GM04503 (cell line): ENCODE measurements around the gene ZCCHC24.

Experiments
- DNase-seq: peaks from one replicate; pipeline ENCODE4 v3.0.0-alpha.2; 2012; ENCODE audit warnings: low read depth

ZCCHC24 gene

DNA sequence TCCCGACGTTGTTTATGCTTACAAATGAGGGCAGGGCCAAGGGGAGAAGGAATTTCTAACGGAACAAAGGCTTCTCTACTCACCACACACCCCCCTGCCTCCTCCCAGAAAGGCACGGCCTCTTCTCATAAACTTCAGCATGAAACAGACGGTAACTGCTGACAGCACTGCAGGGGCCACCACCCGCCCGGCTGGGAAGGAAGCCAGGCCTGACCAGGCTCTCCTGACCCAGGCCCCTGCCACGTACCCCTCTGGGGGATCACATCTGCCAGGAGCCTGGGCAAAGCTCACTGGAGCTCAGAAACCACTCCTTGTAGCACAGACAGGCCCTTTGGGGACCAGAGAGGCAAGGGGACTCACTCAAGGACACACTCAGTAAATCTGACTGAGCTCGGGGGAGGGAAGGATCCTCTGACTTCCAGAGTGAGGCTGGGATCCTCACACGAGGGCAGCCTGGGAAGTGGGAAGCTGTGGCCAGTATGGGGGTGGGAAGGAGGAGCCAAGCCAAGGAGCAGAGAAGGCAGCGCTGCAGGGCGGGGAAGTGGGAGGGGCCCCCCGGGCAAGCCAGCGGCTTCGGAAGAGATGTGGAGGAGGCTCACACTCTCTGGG lies 46.1 kb downstream of the ZCCHC24 start:
- DNase-seq = peak; percentile 91

DNA sequence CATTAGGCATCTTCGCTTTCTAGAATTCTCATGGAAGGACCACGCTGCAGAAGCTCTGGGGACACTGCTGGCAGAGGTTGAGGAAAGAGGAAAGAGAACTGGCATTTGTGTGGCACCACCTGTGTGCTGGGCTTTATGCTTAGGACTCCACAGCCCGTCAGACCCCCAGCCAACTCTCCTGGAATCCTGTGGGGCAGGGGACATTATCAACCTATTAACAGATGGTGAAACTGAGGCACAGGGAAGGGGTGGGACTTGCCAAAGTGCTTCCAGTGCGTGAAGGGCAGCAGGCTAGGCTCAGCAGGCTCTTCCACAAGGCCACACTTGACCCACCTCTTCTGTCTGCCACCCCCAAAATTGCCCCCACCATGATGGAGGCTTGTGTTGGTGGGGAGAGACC lies 46.8 kb downstream of the ZCCHC24 start:
- DNase-seq = no peak

DNA sequence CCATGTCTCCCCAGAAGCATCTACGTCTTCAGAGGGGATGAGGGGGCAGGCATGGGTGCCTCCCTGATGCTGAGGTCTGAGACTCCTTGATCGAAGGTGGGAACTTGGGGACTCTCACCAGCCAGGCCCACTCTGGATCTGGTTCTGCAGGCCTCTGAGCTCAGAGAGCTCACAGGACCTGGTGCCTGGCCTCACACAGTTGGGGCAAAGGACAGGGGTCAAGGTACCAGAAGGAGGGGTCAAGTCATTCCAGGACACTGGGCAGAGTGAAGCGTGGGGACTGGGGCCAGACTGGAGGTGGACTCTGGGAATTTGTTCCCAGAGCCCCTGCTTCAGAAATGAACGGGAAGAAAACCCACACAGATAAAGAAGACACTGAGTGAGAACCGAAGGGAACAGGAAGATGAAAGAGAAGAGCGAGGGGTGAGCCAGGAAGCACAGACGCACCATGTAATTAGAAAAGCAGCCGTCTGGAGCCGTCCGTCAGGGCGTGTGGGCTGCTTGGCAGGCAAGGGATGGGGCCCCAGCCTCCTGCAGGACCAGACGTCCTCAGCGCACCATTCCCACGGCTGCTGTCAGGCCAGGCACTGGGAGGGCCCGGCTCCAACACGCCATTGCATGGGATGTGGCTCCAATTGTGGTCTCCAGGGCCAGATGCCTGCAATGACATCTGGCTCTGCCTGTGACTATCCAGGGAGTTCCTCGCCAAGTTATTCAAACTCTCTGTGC lies 47.7 kb downstream of the ZCCHC24 start:
- DNase-seq = peak; percentile 64

DNA sequence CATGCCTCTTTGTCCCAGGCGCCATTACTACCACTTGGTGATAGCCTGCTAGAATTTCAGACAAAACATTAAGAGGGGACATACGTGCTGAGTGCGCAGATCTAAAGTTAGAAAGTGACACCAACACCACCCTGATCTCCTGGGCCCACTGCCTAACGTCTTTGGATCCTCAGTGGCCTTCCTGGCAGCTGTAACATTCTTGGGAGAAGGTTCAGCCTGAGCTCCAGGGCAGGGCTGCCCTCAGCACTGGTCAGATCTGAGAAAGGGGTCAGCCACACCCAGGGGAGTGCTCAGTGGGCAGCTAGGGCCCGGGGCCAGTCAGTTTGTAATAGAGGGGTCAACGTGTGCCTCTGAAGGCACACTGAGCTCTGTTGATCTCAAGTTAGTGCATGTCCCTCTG lies 48.4 kb downstream of the ZCCHC24 start:
- no peak for DNase-seq

DNA sequence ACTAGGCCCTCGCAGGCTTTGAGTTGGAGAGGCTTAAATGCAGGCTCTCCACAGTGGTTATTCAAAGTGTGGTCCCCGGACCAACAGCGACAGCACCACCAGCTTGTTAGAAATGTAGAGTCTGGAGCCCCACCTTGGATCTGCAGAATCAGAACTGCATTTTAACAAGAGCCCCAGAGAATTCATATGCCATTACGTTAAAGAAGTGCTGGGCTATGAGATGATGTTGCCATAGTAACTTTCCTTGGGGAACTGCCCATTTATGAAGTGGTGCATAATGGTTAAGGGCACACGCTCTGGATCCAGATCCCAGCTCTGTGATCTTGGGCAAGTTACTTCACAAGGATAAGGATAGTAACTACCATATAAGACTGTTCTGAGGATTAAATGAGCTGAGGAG lies 48.9 kb downstream of the ZCCHC24 start:
- DNase-seq = no peak

DNA sequence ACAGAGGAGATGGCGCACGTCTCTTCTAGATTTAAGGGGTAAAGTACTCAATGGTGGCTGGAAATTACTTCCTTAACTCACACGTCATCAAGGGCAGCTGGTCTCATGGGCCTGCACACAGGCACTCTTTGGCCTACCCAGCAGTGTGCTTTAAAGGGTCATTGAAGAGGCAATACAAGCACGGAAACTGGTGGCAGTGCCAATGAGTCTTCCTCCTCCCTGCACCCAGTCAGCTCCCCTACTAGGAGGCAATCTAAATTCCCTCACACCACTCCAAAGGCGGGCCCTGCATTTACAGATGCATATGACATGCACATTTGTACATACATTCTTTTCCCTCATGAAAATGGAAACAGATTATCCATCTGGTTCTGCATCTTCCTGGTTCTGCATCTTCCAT lies 50.8 kb downstream of the ZCCHC24 start:
- no peak for DNase-seq

DNA sequence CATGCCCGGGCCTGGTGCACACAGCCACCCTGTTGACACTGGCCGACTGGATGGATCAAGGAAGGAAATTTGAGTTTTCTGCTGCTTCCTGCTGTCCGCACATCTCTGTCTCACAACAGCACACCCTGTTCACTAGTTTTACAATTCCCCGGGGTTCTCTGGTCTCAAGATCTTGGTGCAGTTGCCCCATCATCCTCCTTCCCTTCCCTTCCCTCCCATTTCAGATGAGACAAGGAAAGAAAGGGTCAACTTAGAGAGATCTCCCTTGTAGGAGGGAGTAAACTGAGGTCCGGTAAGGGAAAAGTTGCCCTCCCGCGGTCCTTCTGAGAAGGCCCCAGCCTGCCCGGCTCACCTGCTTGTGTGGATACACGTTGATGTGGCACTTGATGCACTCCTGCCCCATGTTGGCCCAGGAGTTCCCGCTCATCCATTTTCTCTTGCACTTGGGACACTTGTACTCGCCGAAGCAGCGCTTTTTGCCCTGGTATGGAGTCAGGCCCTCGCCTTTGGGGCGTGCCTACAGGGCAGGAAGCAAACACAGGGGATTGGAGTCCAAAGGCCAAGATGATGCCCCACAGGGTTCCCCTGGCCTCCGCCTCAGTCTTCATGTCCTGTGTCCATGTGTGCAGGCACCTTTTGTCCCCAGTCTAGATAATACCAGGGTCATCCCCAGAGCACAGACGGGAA lies 51.4 kb downstream of the ZCCHC24 start:
- no peak for DNase-seq

DNA sequence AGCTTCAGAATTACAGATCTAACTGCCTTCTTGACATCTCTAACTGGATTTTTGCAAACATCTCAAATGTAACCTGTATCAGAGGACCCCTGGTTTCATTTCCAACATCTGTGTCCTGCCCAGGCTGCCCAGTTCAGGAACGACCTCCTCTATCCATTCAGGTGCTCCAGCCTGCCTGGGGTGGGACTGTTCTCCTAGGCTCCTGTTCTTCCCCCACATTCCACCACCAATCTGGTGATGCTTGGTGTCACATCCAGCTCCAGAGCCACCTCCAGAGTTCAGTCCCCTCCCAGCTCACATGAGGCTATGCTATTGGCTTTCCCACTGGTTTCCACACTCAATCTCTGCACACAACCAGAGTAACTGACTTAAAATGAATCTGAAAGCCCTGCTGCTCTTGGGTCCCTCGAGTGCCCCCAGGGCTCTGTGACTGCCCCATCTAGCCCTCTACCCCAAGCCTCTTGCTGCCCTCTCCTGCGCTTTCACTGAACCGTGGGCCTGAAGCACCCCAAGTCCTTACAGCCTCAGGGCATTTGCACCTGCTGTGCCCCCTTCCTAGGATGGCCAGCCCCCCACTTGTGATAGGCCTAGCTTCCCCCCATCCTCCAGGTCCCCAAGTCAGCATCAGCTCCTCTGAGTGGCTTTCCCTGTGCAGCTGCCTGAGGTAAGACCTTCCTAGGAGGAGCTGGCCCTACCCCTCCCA lies 52.1 kb downstream of the ZCCHC24 start:
- DNase-seq = no peak

DNA sequence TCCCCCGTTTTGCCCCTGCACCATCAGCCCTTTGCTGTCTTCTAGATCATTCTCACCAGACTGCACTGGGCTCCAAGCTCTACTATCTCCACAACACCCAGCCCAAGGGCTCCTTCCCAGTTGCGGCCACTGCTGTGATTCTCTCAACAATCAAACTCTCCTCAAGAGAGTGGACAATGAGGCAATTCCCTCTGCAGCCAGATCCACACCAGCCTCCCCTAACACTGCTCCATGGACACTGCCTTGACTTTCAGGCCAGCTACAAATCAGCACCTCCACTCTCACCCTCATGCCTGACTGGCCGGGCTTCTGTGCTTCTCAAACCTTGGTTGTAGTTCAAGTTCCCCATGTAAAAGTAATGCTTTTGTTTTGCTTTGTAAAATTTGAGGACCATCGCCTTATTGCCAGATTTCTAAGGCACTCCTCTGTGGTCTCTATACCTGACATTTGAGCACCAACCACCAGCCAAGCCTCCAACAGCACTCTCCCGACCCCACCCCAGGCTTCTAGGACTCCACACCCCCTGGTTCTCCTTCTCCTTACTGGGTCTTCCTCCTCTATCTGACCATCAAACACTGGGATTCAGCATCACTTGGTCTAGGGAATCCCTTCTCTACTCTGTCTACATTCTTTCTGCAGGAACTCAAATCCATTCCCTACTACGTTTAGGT lies 52.8 kb downstream of the ZCCHC24 start:
- no peak for DNase-seq

DNA sequence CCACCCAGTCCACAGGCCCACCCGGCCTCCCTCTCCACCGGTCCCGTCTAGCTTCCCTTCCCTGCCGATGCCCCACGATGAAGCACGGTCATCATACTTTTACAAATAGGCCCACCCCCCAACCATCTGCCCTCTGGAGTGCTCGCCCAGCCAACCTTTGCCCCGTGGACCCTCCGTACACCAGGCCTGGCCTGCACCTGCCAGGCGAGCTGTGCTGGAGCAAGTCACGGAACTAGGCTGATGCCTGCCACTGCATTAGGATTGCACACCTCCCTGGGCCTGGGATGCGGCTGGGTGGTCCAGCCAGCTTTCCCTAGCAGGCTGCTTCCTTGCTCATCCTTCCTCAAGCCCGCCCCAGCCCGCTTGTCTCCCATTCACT lies 53.4 kb downstream of the ZCCHC24 start:
- DNase-seq = no peak

DNA sequence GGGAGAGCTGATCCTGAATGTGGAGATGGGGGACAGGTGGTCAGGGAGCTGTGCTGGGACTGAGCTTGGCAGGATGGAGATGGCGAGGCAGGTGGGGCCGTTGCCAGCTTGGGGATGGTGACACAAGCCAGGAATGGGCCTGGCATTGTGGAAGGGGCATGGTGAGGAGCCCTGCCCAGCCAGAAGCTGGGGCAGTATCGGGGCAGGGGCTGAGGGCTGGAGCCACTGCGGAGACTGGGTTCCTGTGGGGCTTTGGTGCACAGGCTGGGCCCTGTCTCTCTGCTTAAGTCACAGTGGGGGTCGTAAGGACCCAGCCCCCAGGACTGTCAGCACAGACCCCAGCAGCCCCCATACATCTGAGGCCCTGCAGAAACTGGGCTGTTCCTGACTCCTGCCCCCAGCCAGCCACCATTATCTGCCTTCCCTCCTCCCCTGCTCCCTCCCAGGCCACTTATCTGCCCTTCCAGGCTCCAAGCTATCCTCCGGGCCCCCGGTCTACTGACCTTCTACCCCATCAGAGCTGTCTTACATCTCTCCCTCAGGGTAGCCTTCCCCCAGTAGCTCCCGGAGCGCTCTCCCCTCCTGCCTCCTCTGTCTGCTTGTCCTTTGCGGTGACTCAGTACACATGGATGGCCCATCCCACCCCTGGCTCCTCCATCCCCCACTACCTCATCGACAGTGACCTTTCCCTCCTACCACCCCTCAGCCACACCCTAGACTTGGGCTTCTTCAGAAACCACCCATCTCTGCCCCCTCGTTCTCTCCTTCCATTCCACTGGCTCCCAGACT lies 54.0 kb downstream of the ZCCHC24 start:
- DNase-seq = no peak

DNA sequence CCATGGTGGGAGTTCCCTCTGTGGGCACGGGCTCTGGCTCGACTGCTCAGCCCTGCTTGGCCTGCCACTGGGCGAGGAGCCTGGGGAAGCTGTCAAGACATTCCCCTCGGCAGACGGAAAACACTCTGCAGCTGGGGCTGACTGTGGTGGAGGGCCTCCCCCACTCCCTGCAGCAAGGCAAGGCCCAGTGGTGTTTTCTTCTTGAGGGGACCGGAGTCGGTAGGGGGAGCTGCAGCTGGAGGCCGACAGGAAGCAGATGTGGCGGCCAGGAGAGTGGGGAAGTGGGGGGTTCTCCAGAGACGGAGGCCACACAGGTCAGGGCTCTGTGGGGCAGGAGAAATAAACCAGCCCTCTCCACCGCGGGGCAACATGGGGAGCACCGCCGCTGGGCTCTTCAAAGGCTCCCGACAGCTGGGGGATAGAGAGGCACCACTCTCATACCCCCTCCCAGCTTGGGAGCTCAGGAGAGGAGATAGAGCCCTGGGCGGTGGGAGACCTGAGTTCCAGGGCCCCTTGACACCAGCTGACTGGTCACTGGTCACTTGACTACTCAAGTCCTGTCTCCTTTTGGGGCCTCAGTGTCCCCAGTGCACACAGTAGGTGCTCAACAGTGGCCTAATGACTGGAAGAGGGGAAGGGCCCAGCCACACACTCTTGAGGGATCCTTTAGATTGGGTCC lies 54.7 kb downstream of the ZCCHC24 start:
- no peak for DNase-seq

DNA sequence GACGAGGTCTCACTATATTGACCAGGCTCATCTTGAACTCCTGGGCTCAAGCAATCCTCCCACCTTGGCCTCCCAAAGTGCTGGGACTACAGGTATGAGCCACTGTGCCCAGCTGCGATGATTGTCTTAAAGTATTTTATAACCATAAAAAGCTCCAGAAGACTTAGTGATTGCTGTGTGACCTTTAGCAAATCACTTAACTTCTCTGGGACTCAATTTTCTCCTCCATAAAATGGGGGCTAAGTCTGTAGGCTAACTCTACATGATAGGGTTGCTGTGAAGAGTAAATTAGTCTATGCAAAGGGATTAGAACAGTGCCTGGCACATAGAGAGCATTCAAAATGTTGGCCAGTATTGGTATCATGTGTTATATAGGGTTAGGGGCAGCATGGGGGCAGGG lies 55.4 kb downstream of the ZCCHC24 start:
- DNase-seq = no peak

DNA sequence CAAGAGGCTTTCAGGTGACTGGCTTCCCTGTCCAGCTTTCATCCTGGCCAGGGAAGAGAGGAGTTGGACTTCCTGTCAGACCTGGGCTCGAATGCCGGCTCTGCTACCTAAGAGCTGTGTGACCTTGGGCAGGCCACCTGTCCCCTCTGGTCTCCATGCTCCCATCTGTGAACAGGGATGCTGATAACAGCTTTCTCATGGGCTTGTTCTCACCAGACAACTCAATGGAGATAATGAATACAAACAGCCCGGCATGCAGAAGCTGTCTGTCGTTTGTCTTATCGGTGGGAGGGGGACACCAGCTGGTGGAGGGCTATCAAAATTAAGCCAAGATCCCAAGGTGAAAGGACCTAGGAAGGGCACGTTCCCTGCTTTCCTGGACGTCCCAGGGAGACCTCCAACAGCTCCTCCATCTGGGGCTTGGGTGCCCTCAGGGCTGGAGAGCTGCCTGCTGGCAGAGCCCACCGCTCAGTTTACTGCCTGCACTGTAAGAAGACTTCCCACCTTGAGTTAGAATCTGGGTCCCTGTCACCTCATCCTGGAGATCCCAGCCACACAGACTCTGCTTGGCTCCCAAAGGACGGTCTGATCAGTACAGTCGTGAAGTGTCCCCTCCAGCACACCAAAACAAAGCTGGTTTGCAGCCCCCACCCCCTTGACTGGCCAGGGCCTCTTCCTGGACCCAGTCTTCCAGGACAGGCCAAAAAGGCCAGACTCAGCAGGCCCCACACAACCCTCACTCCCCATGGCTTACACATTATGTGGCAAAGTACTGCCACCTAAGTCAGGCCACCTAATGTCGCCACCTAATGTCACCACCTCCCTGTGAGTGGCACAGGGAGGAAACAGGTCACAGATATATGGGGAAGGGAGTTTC lies 57.2 kb downstream of the ZCCHC24 start:
- DNase-seq = no peak

DNA sequence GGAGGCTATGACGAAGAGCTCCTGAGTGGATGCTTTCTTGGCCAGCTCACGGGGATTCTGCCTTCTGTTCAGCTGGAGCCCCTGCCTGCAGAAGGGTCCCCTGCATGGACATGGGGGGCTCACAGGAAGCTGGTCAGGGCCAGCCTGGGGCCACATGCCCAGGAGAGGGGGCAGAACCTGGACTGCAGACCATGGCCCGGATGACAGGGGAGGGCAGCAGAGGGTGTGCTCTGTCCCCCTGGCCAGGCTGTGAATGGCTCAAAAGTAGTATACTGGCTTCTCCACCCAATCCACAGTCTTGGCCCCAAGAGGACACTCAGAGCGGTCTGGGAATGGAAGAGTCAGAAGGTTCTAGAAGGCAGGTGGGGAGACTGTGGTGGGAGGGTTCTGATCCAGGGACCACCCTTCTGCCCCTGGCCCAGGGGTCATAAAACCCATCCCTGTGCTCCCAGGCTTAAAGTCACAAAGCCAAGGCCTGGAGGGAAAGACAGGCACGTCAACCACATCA lies 57.9 kb downstream of the ZCCHC24 start:
- DNase-seq = no peak

DNA sequence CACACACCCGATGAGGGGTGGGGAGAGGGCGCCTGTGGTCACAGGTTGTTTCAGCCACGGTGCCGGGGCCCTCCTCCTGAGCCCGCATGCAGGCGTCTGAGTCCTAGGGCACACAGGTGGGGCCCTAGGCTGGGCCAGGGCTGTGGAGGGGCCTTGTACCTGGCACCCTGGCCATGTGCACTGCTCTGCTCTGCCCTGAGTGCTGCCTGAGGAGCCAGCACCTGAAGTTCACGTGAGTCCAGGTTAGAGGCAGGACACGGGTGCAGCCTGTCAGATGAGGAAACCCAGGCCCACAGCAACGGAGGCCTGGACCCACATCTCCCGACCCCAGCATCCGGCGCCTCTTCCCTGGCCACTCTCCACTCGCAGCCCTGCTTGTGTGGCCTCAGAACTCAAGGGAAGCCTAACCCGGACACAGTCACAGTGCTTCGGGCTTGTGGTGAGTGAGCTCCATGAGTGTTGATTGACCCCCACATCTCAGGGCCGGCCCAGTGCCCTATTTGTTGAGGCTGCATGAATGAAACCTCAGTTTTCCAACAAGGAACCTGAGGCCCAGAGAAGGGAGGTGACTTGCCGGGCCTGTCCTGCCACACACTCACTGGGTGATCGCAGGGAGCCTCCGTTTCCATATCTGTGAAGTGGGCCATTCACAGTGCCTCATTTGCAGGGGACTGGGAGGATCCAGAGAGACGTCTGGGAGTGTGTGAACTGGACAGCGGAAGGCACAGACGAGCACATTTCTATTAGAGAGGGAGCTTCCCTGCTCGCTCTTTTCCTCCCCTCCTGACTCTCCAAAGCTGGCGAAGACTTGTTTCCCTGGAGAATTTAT lies 58.6 kb downstream of the ZCCHC24 start:
- DNase-seq = no peak

DNA sequence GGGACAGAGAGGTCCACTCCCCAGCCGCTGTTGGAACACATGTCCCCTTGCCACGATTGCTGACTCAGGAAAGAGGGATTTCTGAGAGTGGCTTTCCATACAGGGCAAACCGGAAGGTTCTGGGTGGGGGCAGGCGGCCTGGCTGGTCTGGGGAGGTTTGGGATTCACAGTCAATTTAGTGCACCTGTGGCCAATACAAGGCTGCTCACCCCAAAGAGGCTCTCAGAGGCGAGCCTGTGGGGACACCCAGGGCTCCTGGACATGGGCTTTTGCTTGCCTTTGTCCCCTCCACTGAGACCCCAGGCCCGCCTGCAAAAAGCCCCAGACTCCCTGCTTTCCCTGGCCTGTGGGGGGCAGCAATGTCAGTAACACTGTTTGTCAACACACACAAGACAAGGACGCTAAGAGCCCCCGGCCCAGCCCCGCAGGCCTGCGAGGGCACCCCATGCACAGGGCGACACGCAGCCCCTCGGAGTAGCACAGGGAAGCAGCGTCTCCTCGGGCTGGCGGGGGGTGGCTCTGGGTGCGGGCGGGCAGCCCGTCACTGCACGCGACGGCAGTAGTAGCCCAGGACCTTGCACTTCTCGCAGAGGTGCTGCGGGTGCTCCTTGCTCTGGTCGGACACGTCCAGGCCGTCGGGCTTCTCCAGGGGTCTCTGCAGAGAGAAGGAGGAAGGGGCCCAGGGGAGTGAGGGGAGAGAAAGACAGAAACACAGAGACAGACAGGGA lies 59.5 kb downstream of the ZCCHC24 start:
- DNase-seq = no peak

DNA sequence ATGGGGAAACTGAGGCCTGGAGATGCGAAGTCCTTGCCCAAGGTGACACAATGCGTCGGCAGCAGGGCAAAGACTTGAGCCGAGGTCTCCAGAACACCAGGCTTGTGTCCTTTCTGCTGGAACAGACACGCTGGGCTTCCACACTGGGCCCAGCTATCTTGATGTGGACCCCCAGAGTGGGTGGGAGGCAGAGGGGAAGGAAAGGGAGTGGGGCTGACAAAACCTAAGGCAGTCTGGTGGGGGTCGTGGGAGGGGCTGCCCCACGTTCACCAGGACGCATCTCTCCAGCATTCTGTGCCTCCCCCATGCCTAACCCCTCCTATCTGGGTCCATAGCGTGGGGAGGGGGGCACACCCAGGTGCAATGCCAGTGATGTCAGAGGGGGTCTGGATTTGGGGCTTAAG lies 60.0 kb downstream of the ZCCHC24 start:
- no peak for DNase-seq
